Measurements from ENCODE around the gene NOS1AP. TPM values are rescaled to one million over a fixed set of nuclear protein-coding genes. Genes with fewer than 3 reads are reported as not detected.
"Not testable (repeated sequence)": the region's sequence is repeated elsewhere in the genome, so short reads cannot be mapped to it uniquely, and the experiment has no call there.

The NOS1AP gene
- total RNA-seq, 1 donor from 2014 or later, result 4.5 TPM

- Mint-ChIP-seq H3K9me3 (ENCODE audit: low read depth) (peaks cover 11% of the 10 kb centered on the region), H3K36me3 (ENCODE audit: low read depth) (no peaks in the 10 kb centered on the region), H3K4me1 (ENCODE audit: low read depth) (no peaks in the 10 kb centered on the region), H3K4me3 (ENCODE audit: unreplicated experiment) (no peak within 1 kb of the TSS), H3K27me3 (ENCODE audit: low read depth) (no peaks in the 10 kb centered on the region), H3K27ac (ENCODE audit: unreplicated experiment) (no peak within 1 kb of the TSS)
- no peak for TF ChIP-seq CTCF (IDR thresholded peaks at IDR 0.05)
- no peak for DNase-seq (ENCODE audit: low spot score)
Observed at GRCh38 chr1:162412002-162412401, 342.5 kb downstream of the NOS1AP start, which contains the start of gene SH2D1B. Gene SH2D1B (minus strand): TSS chr1:162412136. CDS start chr1:162412016, 120 bp downstream.

GRCh38 chr1:162416215-162416614 lies 346.7 kb downstream of the NOS1AP start:
- no peak overlapping the region for H3K27ac Mint-ChIP-seq (ENCODE audit: unreplicated experiment)
- peaks cover 11% of the 10 kb centered on the region for H3K9me3 Mint-ChIP-seq (ENCODE audit: low read depth)
- H3K4me3 Mint-ChIP-seq (ENCODE audit: unreplicated experiment), result no peak overlapping the region
- no peak for DNase-seq (ENCODE audit: low spot score)
- H3K27me3 Mint-ChIP-seq (ENCODE audit: low read depth), result no peaks in the 10 kb centered on the region
- TF ChIP-seq CTCF (IDR thresholded peaks at IDR 0.05), result no peak
- no peaks in the 10 kb centered on the region for H3K36me3 Mint-ChIP-seq (ENCODE audit: low read depth)
- H3K4me1 Mint-ChIP-seq (ENCODE audit: low read depth), result no peaks in the 10 kb centered on the region

GRCh38 chr1:162416909-162417308 lies 347.4 kb downstream of the NOS1AP start:
- H3K4me1 Mint-ChIP-seq (ENCODE audit: low read depth), result no peaks in the 10 kb centered on the region
- no peak overlapping the region for H3K4me3 Mint-ChIP-seq (ENCODE audit: unreplicated experiment)
- H3K9me3 Mint-ChIP-seq (ENCODE audit: low read depth), result peaks cover 11% of the 10 kb centered on the region
- DNase-seq (ENCODE audit: low spot score), result no peak
- TF ChIP-seq CTCF (IDR thresholded peaks at IDR 0.05), result no peak
- no peak overlapping the region for H3K27ac Mint-ChIP-seq (ENCODE audit: unreplicated experiment)
- no peaks in the 10 kb centered on the region for H3K36me3 Mint-ChIP-seq (ENCODE audit: low read depth)
- no peaks in the 10 kb centered on the region for H3K27me3 Mint-ChIP-seq (ENCODE audit: low read depth)

GRCh38 chr1:162417650-162418049 lies 348.2 kb downstream of the NOS1AP start:
- no peaks in the 10 kb centered on the region for H3K4me1 Mint-ChIP-seq (ENCODE audit: low read depth)
- H3K27me3 Mint-ChIP-seq (ENCODE audit: low read depth), result no peaks in the 10 kb centered on the region
- peaks cover 11% of the 10 kb centered on the region for H3K9me3 Mint-ChIP-seq (ENCODE audit: low read depth)
- no peak overlapping the region for H3K4me3 Mint-ChIP-seq (ENCODE audit: unreplicated experiment)
- no peak for TF ChIP-seq CTCF (IDR thresholded peaks at IDR 0.05)
- DNase-seq (ENCODE audit: low spot score), result no peak
- H3K27ac Mint-ChIP-seq (ENCODE audit: unreplicated experiment), result no peak overlapping the region
- no peaks in the 10 kb centered on the region for H3K36me3 Mint-ChIP-seq (ENCODE audit: low read depth)

- DNase-seq (ENCODE audit: low spot score); H3K4me3 Mint-ChIP-seq (ENCODE audit: unreplicated experiment): not testable (repeated sequence)
Observed at GRCh38 chr1:162418584-162418983, 349.1 kb downstream of the NOS1AP start.

GRCh38 chr1:162419450-162419931 lies 350.0 kb downstream of the NOS1AP start:
- H3K36me3 Mint-ChIP-seq (ENCODE audit: low read depth); DNase-seq (ENCODE audit: low spot score); H3K27me3 Mint-ChIP-seq (ENCODE audit: low read depth); H3K4me1 Mint-ChIP-seq (ENCODE audit: low read depth); H3K4me3 Mint-ChIP-seq (ENCODE audit: unreplicated experiment); H3K27ac Mint-ChIP-seq (ENCODE audit: unreplicated experiment): not testable (repeated sequence)
- peaks cover 20% of the 10 kb centered on the region for H3K9me3 Mint-ChIP-seq (ENCODE audit: low read depth)

More at GRCh38 chr1:162418584-162418983, 349.1 kb downstream of the NOS1AP start:
- not testable (repeated sequence) for H3K27ac Mint-ChIP-seq (ENCODE audit: unreplicated experiment); H3K4me1 Mint-ChIP-seq (ENCODE audit: low read depth); H3K36me3 Mint-ChIP-seq (ENCODE audit: low read depth); H3K27me3 Mint-ChIP-seq (ENCODE audit: low read depth)
- H3K9me3 Mint-ChIP-seq (ENCODE audit: low read depth), result peaks cover 17% of the 10 kb centered on the region

Small RNA genes lying within 50 kb of the gene (microRNA-seq; reads per million reads assigned to microRNA genes)
- gene MIR4654 (ENCODE audit: borderline number of aligned reads), result 1.7 reads per million
- 1.7 reads per million for gene MIR556 (ENCODE audit: borderline number of aligned reads)

Other genes with a start within 250 kb of the NOS1AP start
- gene OLFML2B, start 45.8 kb upstream of the NOS1AP start, total RNA-seq, result 44.6 to 120 TPM (median 113 TPM) in 3 replicates